ENCODE data around the gene TGM5. TPM values are rescaled to one million over a fixed set of nuclear protein-coding genes. Genes with fewer than 3 reads are reported as not detected.

TGM5 gene
- total and polyA plus RNA-seq, 2 donors from 2014 or later = not detected

DNA sequence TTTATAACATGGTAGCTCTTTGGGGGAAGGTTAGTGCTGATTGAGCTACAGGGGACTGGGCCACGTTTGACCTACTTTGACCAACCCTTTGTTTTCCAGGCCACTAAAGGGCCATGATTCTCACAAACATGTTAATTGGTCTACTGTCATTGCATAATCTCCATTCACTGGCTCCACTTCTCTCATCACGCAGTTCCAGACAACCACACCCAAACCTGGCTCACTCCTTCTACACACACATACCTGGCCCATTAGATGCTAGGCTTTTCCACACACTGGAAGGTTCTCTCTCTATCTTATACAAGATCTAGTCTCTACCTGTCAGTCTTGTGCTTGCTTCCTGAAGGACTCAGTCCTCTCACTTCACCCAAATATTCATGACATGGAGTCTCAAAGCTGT is 15.9 kb downstream of the TGM5 start:
- Histone ChIP-seq H3K4me1 (ENCODE audit: control insufficient read depth in 2 of 3, insufficient read depth in 2 of 3, low read depth in 1 of 3, low read length in 3 of 3) (peaks cover 0 to 2% (median 0%) of the 10 kb centered on the region in 3 donors), H3K9ac (ENCODE audit: low read length in 3 of 3) (no peak overlapping the region), H3K27ac (ENCODE audit: low read depth in 2 of 2, low read length in 2 of 2) (no peak overlapping the region), H3K27me3 (ENCODE audit: control insufficient read depth, insufficient read depth, low read length) (no peaks in the 10 kb centered on the region), H3K36me3 (ENCODE audit: control insufficient read depth in 2 of 3, insufficient read depth in 3 of 3, low read length in 3 of 3) (no peaks in the 10 kb centered on the region), H3K4me3 (ENCODE audit: low read length in 3 of 3) (no peak overlapping the region), H3K9me3 (ENCODE audit: control insufficient read depth in 2 of 3, insufficient read depth in 1 of 3, low read length in 3 of 3) (no peaks in the 10 kb centered on the region)
- DNase-seq (no peak), FAIRE-seq (no peak)
- TF ChIP-seq, protein P1, sequence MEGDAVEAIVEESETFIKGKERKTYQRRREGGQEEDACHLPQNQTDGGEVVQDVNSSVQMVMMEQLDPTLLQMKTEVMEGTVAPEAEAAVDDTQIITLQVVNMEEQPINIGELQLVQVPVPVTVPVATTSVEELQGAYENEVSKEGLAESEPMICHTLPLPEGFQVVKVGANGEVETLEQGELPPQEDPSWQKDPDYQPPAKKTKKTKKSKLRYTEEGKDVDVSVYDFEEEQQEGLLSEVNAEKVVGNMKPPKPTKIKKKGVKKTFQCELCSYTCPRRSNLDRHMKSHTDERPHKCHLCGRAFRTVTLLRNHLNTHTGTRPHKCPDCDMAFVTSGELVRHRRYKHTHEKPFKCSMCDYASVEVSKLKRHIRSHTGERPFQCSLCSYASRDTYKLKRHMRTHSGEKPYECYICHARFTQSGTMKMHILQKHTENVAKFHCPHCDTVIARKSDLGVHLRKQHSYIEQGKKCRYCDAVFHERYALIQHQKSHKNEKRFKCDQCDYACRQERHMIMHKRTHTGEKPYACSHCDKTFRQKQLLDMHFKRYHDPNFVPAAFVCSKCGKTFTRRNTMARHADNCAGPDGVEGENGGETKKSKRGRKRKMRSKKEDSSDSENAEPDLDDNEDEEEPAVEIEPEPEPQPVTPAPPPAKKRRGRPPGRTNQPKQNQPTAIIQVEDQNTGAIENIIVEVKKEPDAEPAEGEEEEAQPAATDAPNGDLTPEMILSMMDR (IDR thresholded peaks at IDR 0.05; ENCODE audit: borderline replicate concordance, extremely low read depth, insufficient read depth) = no peak
- intact Hi-C loops (cut with DNase I) = no loop called here

- FAIRE-seq = no peak
- TF ChIP-seq, protein P1 (IDR thresholded peaks at IDR 0.05; ENCODE audit: borderline replicate concordance, extremely low read depth, insufficient read depth) = no peak
- H3K27ac ChIP-seq (ENCODE audit: low read depth in 2 of 2, low read length in 2 of 2) = no peak overlapping the region
Measured at GRCh38 chr15:43249699-43250203, 17.0 kb downstream of the TGM5 start.

GRCh38 chr15:43249236-43249635 is 17.5 kb downstream of the TGM5 start:
- FAIRE-seq = no peak
- H3K4me1 ChIP-seq (ENCODE audit: control insufficient read depth in 2 of 3, insufficient read depth in 2 of 3, low read depth in 1 of 3, low read length in 3 of 3) = peaks cover 0 to 2% (median 0%) of the 10 kb centered on the region in 3 donors
- TF ChIP-seq, protein P1 (IDR thresholded peaks at IDR 0.05; ENCODE audit: borderline replicate concordance, extremely low read depth, insufficient read depth) = no peak
- no peak overlapping the region for H3K9ac ChIP-seq (ENCODE audit: low read length in 3 of 3)
- H3K9me3 ChIP-seq (ENCODE audit: control insufficient read depth in 2 of 3, insufficient read depth in 1 of 3, low read length in 3 of 3) = no peaks in the 10 kb centered on the region
- H3K27ac ChIP-seq (ENCODE audit: low read depth in 2 of 2, low read length in 2 of 2) = no peak overlapping the region
- intact Hi-C loops (cut with DNase I) = no loop called here
- H3K27me3 ChIP-seq (ENCODE audit: control insufficient read depth, insufficient read depth, low read length) = no peaks in the 10 kb centered on the region
- no peaks in the 10 kb centered on the region for H3K36me3 ChIP-seq (ENCODE audit: control insufficient read depth in 2 of 3, insufficient read depth in 3 of 3, low read length in 3 of 3)
- no peak for DNase-seq
- H3K4me3 ChIP-seq (ENCODE audit: low read length in 3 of 3) = no peak overlapping the region

More at GRCh38 chr15:43249699-43250203, 17.0 kb downstream of the TGM5 start:
- DNase-seq = no peak
- no peaks in the 10 kb centered on the region for H3K36me3 ChIP-seq (ENCODE audit: control insufficient read depth in 2 of 3, insufficient read depth in 3 of 3, low read length in 3 of 3)
- H3K4me1 ChIP-seq (ENCODE audit: control insufficient read depth in 2 of 3, insufficient read depth in 2 of 3, low read depth in 1 of 3, low read length in 3 of 3) = peaks cover 0 to 2% (median 0%) of the 10 kb centered on the region in 3 donors
- no peaks in the 10 kb centered on the region for H3K9me3 ChIP-seq (ENCODE audit: control insufficient read depth in 2 of 3, insufficient read depth in 1 of 3, low read length in 3 of 3)
- no peaks in the 10 kb centered on the region for H3K27me3 ChIP-seq (ENCODE audit: control insufficient read depth, insufficient read depth, low read length)
- no peak overlapping the region for H3K9ac ChIP-seq (ENCODE audit: low read length in 3 of 3)
- intact Hi-C loops (cut with DNase I) = no loop called here
- no peak overlapping the region for H3K4me3 ChIP-seq (ENCODE audit: low read length in 3 of 3)

GRCh38 chr15:43246261-43246774 is 20.4 kb downstream of the TGM5 start:
- no peak overlapping the region for H3K27ac ChIP-seq (ENCODE audit: low read depth in 2 of 2, low read length in 2 of 2)
- TF ChIP-seq, protein P1 (IDR thresholded peaks at IDR 0.05; ENCODE audit: borderline replicate concordance, extremely low read depth, insufficient read depth) = no peak
- intact Hi-C loops (cut with DNase I) = no loop called here
- H3K9me3 ChIP-seq (ENCODE audit: control insufficient read depth in 2 of 3, insufficient read depth in 1 of 3, low read length in 3 of 3) = no peaks in the 10 kb centered on the region
- H3K4me1 ChIP-seq (ENCODE audit: control insufficient read depth in 2 of 3, insufficient read depth in 2 of 3, low read depth in 1 of 3, low read length in 3 of 3) = no peaks in the 10 kb centered on the region
- no peaks in the 10 kb centered on the region for H3K36me3 ChIP-seq (ENCODE audit: control insufficient read depth in 2 of 3, insufficient read depth in 3 of 3, low read length in 3 of 3)
- FAIRE-seq (no peak), DNase-seq (no peak)
- H3K27me3 ChIP-seq (ENCODE audit: control insufficient read depth, insufficient read depth, low read length) = no peaks in the 10 kb centered on the region
- H3K9ac ChIP-seq (ENCODE audit: low read length in 3 of 3) = no peak overlapping the region
- H3K4me3 ChIP-seq (ENCODE audit: low read length in 3 of 3) = no peak overlapping the region

Measured in kidney (tissue), 14 donors.